HepG2 (cell line): Measurements from ENCODE around the gene PIM3. TPM values are rescaled to one million over a fixed set of nuclear protein-coding genes. Genes with fewer than 3 reads are reported as not detected.

Source experiments
- ARNT ChIP-seq: fragments of 450-650 bp; IDR thresholded peaks from 2 replicates; pipeline ENCODE4 v1.6.1; 2017
- HDAC2 ChIP-seq: sonication (generic); formaldehyde crosslinking; IDR thresholded peaks from 2 replicates; pipeline ENCODE4 v1.4.0; 2020; ENCODE audit warnings: missing genetic modification reagents
- KAT2B ChIP-seq: fragments of 150-350 bp; IDR thresholded peaks from 2 replicates; pipeline ENCODE4 v1.6.1; 2014; ENCODE audit warnings: low read depth, low read length, borderline replicate concordance
- MEF2D ChIP-seq: sonication (generic); formaldehyde crosslinking; IDR thresholded peaks from 2 replicates; pipeline ENCODE4 v1.5.1; 2020; ENCODE audit warnings: mild to moderate bottlenecking, missing genetic modification reagents
- NCOA1 ChIP-seq: sonication (generic); formaldehyde crosslinking; IDR thresholded peaks from 2 replicates; pipeline ENCODE4 v1.9.0; 2021; ENCODE audit warnings: missing genetic modification reagents
- NKX3-1 ChIP-seq: sonication (generic); formaldehyde crosslinking; IDR thresholded peaks from 2 replicates; pipeline ENCODE4 v1.5.0; 2020; ENCODE audit warnings: missing genetic modification reagents
- NONO ChIP-seq, 2 experiments: fragments of 450-650 bp in 1 of 2; sonication (generic) in 1 of 2; formaldehyde crosslinking in 1 of 2; IDR thresholded peaks in 1 of 2; conservative IDR thresholded peaks in 1 of 2; 2 replicates each; pipeline versions ENCODE4 v1.6.1 to v1.8.0; 2017 to 2022; ENCODE audit warnings: mild to moderate bottlenecking in 1 of 2, missing genetic modification reagents in 1 of 2, moderate library complexity in 1 of 2
- PLRG1 ChIP-seq: fragments of 450-650 bp; conservative IDR thresholded peaks from 2 replicates; pipeline ENCODE4 v1.6.1; 2016
- SP4 ChIP-seq: sonication (generic); formaldehyde crosslinking; IDR thresholded peaks from 2 replicates; pipeline ENCODE4 v1.8.1; 2023; ENCODE audit warnings: mild to moderate bottlenecking, missing genetic modification reagents
- TGIF2 ChIP-seq: IDR thresholded peaks from 2 replicates; pipeline ENCODE4 v1.6.1; 2016; ENCODE audit warnings: control low read depth, missing compliant biosample characterization
- TOE1 ChIP-seq: sonication (generic); formaldehyde crosslinking; IDR thresholded peaks from 2 replicates; pipeline ENCODE4 v1.4.0; 2020; ENCODE audit warnings: mild to moderate bottlenecking, missing genetic modification reagents
- XRCC5 ChIP-seq: fragments of 200-400 bp; formaldehyde crosslinking; optimal IDR thresholded peaks from 2 replicates; pipeline ENCODE3; 2017; ENCODE audit warnings: mild to moderate bottlenecking, low read length
- ZNF234 ChIP-seq: sonication (generic); formaldehyde crosslinking; conservative IDR thresholded peaks from 2 replicates; pipeline ENCODE4 v1.5.1; 2020; ENCODE audit warnings: mild to moderate bottlenecking, missing genetic modification reagents
- ZNF331 ChIP-seq: sonication (generic); formaldehyde crosslinking; IDR thresholded peaks from 2 replicates; pipeline ENCODE4 v1.4.0; 2020; ENCODE audit warnings: missing genetic modification reagents
- ZNF460 ChIP-seq: sonication (generic); formaldehyde crosslinking; IDR thresholded peaks from 2 replicates; pipeline ENCODE4 v1.5.1; 2020; ENCODE audit warnings: missing genetic modification reagents, mild to moderate bottlenecking, borderline replicate concordance
- ZNF660 ChIP-seq: sonication (generic); formaldehyde crosslinking; IDR thresholded peaks from 2 replicates; pipeline ENCODE4 v1.5.1; 2020; ENCODE audit warnings: mild to moderate bottlenecking, low read depth, missing genetic modification reagents, borderline replicate concordance
- ZNF720 ChIP-seq: sonication (generic); formaldehyde crosslinking; IDR thresholded peaks from 2 replicates; pipeline ENCODE4 v1.4.0; 2020; ENCODE audit warnings: missing genetic modification reagents
- ZNF883 ChIP-seq: sonication (generic); formaldehyde crosslinking; IDR thresholded peaks from 2 replicates; pipeline ENCODE4 v1.5.1; 2020; ENCODE audit warnings: mild to moderate bottlenecking, missing genetic modification reagents; ENCODE audit errors: not compliant biosample characterization
- polyA plus RNA-seq, 8 experiments: library from polyadenylated mRNA; depleted of rRNA in 3 of 8; stranded (reverse) in 7 of 8; unstranded in 1 of 8; fragments of >200 nt; fragmentation: Illumina TruSeq in 4 of 8; extraction: Trizol in 4 of 8; gene quantifications; 2 replicates each; pipeline versions ENCODE4 v1.2.1 to v1.2.3, GENCODE V29; 2011 to 2016; ENCODE audit warnings: low read depth in 4 of 8, missing spikeins in 1 of 8, mixed read lengths in 1 of 8; ENCODE audit not compliant: insufficient read depth in 1 of 8
- total RNA-seq, 5 experiments: library from RNA; depleted of rRNA; stranded (reverse); fragments of >200 nt; fragmentation: Illumina TruSeq; extraction: Trizol; gene quantifications; 2 replicates each; pipeline ENCODE4 v1.2.3, GENCODE V29; 2016; ENCODE audit warnings: low read depth in 1 of 5
- TF ChIP-seq, protein P1 (sequence below): sonication (generic); formaldehyde crosslinking; IDR thresholded peaks from 2 replicates; pipeline ENCODE4 v1.5.1; 2020; ENCODE audit warnings: missing genetic modification reagents, mild to moderate bottlenecking, borderline replicate concordance
- TF ChIP-seq, protein P2 (sequence below): sonication (generic); formaldehyde crosslinking; IDR thresholded peaks from 2 replicates; pipeline ENCODE4 v1.5.0; 2020; ENCODE audit warnings: mild to moderate bottlenecking, missing genetic modification reagents, borderline replicate concordance
- TF ChIP-seq, protein P3 (sequence below): sonication (generic); formaldehyde crosslinking; IDR thresholded peaks from 2 replicates; pipeline ENCODE4 v1.4.0; 2020; ENCODE audit warnings: mild to moderate bottlenecking, missing genetic modification reagents, borderline replicate concordance

The PIM3 gene
- total and polyA plus RNA-seq, 2 of the 13 experiments (the other 11 are each of a cell fraction or from before 2014, with no cell fraction given) = 21.6 to 31.2 TPM

DNA sequence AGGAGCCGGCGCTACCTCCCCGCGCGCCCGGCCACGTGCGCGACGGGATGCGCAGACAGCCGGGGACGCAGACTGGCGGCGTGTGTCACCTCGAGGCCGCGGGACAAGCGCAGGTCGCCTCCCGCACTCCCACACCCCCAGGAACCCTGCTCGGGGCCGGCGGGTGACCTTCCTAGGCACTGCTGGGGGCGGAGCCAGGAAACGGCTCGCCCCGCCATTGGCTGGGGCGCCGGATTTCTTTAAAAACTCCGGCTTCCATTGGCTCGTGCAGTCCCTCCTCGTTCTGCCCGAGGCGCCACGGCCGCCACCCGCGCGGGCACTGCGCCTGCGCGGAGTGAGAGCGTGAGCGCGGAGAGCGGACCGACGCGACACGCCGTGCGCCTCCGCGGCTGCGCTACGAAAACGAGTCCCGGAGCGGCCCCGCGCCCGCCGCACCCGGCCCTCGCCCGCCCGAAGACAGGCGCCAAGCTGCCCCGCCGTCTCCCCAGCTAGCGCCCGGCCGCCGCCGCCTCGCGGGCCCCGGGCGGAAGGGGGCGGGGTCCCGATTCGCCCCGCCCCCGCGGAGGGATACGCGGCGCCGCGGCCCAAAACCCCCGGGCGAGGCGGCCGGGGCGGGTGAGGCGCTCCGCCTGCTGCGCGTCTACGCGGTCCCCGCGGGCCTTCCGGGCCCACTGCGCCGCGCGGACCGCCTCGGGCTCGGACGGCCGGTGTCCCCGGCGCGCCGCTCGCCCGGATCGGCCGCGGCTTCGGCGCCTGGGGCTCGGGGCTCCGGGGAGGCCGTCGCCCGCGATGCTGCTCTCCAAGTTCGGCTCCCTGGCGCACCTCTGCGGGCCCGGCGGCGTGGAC lies at the start of gene PIM3 (continued):
- TF ChIP-seq, protein P1, sequence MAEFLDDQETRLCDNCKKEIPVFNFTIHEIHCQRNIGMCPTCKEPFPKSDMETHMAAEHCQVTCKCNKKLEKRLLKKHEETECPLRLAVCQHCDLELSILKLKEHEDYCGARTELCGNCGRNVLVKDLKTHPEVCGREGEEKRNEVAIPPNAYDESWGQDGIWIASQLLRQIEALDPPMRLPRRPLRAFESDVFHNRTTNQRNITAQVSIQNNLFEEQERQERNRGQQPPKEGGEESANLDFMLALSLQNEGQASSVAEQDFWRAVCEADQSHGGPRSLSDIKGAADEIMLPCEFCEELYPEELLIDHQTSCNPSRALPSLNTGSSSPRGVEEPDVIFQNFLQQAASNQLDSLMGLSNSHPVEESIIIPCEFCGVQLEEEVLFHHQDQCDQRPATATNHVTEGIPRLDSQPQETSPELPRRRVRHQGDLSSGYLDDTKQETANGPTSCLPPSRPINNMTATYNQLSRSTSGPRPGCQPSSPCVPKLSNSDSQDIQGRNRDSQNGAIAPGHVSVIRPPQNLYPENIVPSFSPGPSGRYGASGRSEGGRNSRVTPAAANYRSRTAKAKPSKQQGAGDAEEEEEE = no peak
- TF ChIP-seq XRCC5 (no peak), ZNF883 (CRISPR knock-in tag) (no peak), ZNF234 (CRISPR knock-in tag) (0 out of 2 replicates have a peak, but pooled peaks have one; percentile 19), PLRG1 (no peak), TGIF2 (CRISPR knock-in tag) (no peak; the same call in 1 of the 2 replicates), NONO (IDR thresholded peaks at IDR 0.05) (no peak), NONO (CRISPR knock-in tag; conservative IDR thresholded peaks at IDR 0.05) (peak; percentile 66), NCOA1 (CRISPR knock-in tag) (no peak), ZNF660 (CRISPR knock-in tag) (no peak), MEF2D (CRISPR knock-in tag) (peak; percentile 24; the same call in 1 of the 2 replicates), ZNF720 (CRISPR knock-in tag) (no peak), SP4 (CRISPR knock-in tag) (peak; percentile 94), TOE1 (CRISPR knock-in tag) (no peak), ZNF331 (CRISPR knock-in tag) (peak; percentile 45; the same call in 1 of the 2 replicates), NKX3-1 (CRISPR knock-in tag) (peak; percentile 69; the same call in 1 of the 2 replicates), HDAC2 (CRISPR knock-in tag) (0 out of 2 replicates have a peak, but pooled peaks have one; percentile 21), ZNF460 (no peak), ARNT (no peak), KAT2B (no peak)
- TF ChIP-seq, protein P2, sequence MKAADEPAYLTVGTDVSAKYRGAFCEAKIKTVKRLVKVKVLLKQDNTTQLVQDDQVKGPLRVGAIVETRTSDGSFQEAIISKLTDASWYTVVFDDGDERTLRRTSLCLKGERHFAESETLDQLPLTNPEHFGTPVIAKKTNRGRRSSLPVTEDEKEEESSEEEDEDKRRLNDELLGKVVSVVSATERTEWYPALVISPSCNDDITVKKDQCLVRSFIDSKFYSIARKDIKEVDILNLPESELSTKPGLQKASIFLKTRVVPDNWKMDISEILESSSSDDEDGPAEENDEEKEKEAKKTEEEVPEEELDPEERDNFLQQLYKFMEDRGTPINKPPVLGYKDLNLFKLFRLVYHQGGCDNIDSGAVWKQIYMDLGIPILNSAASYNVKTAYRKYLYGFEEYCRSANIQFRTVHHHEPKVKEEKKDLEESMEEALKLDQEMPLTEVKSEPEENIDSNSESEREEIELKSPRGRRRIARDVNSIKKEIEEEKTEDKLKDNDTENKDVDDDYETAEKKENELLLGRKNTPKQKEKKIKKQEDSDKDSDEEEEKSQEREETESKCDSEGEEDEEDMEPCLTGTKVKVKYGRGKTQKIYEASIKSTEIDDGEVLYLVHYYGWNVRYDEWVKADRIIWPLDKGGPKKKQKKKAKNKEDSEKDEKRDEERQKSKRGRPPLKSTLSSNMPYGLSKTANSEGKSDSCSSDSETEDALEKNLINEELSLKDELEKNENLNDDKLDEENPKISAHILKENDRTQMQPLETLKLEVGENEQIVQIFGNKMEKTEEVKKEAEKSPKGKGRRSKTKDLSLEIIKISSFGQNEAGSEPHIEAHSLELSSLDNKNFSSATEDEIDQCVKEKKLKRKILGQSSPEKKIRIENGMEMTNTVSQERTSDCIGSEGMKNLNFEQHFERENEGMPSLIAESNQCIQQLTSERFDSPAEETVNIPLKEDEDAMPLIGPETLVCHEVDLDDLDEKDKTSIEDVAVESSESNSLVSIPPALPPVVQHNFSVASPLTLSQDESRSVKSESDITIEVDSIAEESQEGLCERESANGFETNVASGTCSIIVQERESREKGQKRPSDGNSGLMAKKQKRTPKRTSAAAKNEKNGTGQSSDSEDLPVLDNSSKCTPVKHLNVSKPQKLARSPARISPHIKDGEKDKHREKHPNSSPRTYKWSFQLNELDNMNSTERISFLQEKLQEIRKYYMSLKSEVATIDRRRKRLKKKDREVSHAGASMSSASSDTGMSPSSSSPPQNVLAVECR (CRISPR knock-in tag) = peak; percentile 91
- TF ChIP-seq, protein P3, sequence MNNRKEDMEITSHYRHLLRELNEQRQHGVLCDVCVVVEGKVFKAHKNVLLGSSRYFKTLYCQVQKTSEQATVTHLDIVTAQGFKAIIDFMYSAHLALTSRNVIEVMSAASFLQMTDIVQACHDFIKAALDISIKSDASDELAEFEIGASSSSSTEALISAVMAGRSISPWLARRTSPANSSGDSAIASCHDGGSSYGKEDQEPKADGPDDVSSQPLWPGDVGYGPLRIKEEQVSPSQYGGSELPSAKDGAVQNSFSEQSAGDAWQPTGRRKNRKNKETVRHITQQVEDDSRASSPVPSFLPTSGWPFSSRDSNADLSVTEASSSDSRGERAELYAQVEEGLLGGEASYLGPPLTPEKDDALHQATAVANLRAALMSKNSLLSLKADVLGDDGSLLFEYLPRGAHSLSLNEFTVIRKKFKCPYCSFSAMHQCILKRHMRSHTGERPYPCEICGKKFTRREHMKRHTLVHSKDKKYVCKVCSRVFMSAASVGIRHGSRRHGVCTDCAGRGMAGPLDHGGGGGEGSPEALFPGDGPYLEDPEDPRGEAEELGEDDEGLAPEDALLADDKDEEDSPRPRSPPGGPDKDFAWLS = no peak
